IPS-18c (cell line): ENCODE data around the gene UNKL.

Experiments
- H3K4me3 ChIP-seq: 2 replicates; pipeline ENCODE4 v1.7.0; 2013; ENCODE audit warnings: low read depth, mild to moderate bottlenecking, low read length, moderate library complexity; ENCODE audit not compliant: insufficient read depth
- H3K9me3 ChIP-seq: one replicate; pipeline ENCODE4 v1.6.1; 2013; ENCODE audit warnings: mild to moderate bottlenecking, low read length, moderate library complexity; ENCODE audit not compliant: control insufficient read depth, insufficient read depth

UNKL gene

DNA sequence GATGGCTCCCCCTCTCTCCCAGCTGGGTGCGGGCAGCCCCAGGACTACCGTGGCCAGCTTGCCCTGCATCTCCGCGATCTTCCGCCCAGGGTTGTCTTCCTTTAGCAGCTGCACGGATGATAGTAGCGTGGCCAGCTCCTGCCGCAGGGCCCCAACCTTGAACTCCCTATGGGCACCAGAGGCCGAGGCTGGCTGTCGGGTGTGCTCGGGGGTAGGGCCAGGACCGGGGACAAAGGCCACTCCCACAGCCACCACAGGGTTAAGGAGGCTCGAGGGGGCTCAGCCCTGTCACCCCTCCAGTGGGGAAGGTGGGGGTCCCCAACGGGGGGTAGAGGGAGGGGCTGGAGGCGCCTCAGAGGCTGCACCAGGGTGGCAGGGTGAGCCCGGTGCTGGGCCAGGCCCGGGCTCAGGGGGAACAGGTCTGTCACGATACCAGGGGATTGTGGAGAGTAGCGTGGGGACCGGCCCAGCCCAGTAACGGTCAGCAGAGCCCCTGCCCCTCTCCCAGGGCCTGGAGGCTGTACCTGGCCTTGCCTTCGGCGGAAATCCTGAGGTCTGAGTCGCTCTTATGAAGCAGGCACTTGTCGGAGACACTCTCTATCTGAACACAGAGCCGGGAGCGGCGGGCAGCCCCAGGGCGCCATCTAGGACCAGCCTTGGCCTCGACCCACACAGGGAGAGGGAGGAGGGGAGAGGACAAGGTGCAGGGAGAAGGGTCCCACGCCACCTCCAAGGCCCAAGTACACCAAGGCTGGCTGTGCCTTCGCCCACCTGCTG is 21.6 kb upstream of the UNKL start:
- no peak overlapping the region for H3K4me3 ChIP-seq
- no peaks in the 10 kb centered on the region for H3K9me3 ChIP-seq

DNA sequence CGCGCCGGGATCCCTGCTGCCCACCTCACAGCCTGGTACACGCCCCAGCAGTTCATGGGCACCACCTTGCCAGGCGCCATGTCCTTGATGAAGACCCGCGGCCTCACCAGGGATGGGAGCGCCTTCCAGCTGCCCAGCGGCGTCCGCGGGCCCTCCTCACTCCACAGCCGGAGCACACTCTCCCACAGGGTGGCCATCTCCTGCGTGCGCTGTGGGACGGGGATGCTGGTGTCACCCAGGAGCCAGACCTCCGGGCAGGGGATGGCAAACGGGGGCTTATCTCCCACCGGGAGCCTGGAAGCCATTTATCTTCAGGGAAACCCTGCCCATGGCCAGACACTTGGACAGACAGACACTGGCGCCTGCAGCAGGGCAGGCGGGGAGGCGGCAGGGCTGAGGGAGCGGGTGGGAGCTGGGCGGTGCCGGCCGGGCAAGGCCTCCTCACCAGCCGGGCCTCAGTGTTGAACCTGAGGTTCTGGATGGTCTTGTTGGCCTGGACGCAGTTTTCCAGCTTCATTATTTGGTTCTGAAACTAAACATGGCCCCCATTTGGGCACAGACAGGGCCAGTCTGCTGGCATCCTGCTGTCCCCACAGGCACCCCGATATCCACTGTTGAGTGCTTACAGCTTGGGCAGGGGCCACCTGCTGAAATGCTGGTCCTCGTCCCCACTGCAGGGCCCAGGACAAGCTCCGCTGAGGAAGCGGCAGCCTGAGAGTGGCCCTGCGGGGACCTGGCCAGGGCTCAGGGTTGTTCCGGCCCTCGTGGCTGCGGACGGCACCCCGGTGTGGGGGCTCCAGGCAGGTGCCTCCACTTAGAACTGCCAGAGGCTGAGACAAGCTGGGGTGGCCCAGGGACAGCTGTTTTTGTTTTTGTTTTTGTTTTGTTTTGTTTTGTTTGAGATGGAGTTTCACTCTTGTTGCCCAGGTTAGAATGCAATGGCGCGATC is 20.4 kb upstream of the UNKL start:
- no peak overlapping the region for H3K4me3 ChIP-seq
- no peaks in the 10 kb centered on the region for H3K9me3 ChIP-seq

DNA sequence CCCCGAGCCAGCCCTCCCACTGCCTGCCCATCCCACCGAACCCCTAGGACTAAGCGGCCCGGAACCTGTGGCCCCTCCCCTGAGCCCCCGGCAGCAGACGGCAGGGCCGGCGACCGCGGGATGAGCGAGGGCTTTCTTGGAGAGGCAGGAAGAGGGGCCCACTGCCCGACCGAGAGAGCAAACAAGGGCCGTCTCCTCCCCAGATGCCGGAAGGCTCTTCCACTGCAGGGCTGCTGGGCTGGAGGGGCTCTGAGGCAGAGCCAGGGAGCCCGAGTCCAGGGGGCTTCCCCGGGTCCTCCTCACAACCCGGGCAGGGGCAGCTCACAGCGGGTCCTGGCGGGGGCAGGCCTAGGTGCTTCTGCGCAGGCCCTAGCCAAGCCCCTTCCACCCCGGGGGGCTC is 19.3 kb upstream of the UNKL start:
- no peaks in the 10 kb centered on the region for H3K9me3 ChIP-seq
- no peak overlapping the region for H3K4me3 ChIP-seq

DNA sequence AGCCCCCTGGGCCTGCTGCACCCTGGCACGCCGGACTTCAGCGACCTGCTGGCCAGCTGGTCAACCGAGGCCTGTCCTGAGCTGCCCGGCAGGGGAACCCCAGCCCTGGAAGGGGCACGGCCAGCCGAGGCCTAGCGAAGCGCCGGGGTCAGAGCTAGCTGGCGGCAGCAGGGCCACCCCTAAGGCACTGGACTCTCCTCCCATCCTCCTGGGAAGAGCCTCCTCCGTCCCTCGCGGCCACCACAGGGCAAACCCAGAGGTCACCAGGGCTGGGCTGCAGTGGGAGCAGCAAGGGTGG is 18.7 kb upstream of the UNKL start:
- H3K4me3 ChIP-seq, result no peak overlapping the region
- H3K9me3 ChIP-seq, result no peaks in the 10 kb centered on the region

DNA sequence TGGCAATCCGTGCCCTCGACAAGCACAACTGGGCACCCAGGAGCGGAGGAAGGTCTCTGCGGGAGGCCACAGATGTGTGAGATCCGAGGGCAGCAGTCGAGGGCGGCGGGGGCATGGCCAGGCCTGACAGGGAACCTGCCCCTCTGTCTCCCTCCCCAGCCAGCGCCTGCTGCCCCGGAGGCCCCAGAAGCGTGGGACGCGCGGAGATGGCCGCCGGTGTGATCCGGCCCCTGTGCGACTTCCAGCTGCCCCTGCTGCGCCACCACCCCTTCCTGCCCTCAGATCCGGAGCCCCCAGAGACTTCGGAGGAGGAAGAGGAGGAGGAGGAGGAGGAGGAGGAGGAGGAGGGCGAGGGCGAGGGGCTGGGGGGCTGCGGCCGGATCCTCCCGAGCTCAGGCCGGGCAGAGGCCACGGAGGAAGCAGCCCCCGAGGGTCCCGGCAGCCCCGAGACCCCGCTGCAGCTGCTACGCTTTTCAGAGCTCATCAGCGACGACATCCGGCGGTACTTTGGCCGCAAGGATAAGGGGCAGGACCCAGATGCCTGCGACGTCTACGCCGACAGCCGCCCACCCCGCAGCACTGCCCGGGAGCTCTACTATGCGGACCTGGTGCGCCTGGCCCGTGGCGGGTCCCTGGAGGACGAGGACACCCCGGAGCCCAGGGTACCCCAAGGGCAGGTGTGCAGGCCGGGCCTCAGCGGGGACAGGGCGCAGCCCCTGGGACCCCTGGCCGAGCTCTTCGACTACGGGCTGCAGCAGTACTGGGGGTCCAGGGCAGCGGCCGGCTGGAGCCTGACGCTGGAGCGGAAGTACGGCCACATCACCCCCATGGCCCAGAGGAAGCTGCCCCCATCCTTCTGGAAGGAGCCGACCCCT is 18.1 kb upstream of the UNKL start:
- H3K9me3 ChIP-seq, result no peaks in the 10 kb centered on the region
- H3K4me3 ChIP-seq, result no peak overlapping the region

DNA sequence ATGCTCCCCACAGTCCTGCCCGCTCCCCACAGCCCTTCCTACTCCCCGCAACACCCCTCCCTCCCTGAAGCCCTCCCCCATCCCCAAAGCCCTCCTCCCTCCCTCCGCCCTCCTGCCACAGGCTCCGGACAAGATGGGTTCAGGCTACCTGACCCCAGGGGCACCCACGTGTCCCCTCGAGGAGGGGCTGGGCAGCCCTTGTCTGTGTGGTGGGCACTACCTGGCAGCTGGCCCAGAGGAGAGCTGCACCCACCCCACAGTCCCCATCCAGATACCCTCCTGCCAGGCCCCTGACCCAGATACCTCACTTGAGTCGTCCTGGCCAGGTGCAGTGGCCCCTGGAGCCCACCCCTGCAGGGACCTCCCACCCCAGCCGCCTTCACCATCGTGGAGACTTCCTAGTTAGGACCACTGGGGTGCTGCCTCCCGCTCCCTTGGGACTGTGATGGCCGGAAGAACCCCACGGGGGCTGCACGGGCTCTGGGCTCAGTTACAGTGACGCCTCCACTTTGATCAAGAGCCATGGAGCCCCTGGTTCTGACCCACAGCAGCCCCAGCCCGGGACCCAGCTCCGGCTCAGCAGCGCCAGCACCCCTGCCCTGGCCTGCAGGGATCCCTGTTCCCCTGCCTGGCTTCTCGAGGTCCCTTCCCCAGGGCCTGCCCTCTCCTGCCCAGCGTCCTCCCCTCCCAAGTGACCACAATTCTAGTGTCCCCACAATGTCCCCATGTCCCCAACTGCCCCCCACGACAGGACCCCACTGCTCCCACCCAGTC is 17.2 kb upstream of the UNKL start:
- H3K4me3 ChIP-seq, result no peak overlapping the region
- no peaks in the 10 kb centered on the region for H3K9me3 ChIP-seq

DNA sequence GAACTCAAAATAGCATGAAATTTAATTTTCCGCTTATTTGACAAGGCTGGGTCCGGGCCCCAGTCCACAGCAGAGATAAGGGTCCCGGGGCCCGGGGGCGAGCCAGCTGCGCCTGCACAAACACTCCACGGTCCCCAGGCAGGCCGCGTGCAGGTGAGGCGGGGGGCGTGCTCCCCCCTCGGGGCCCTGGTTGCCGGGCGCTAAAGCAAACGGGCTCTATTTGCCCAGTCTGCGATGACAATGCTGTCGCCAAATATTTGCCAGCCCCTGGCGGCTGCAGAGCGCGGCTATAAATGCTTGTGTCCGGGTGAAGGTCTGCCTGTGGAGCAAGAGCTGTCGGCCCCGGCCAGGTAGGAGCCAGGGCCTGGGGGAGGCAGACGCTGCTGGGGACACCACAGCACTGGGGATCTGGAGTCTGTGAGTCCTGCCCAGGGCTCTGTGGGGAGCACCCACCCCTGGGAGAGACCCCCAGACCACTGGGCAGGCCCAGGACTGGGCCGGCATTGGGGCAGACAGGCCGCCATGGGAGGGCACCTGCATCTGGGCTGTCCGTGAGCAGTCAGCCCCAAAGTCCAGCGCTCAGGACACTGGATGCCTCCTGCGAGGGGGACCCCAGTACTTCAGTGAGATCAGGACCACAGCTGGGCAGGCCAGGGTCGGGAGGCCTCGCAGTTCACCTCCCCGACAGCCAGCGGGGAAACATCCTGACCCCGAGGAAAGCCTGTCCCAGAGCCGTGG is 16.4 kb upstream of the UNKL start, which contains the start of gene PERCC1:
Gene PERCC1 (plus strand): TSS at position 320 of the 738 bp plus-strand sequence. CDS start 1,516 bp downstream, outside the sequence.
- Histone ChIP-seq H3K4me3 (no peak within 1 kb of the TSS), H3K9me3 (no peaks in the 10 kb centered on the region)

DNA sequence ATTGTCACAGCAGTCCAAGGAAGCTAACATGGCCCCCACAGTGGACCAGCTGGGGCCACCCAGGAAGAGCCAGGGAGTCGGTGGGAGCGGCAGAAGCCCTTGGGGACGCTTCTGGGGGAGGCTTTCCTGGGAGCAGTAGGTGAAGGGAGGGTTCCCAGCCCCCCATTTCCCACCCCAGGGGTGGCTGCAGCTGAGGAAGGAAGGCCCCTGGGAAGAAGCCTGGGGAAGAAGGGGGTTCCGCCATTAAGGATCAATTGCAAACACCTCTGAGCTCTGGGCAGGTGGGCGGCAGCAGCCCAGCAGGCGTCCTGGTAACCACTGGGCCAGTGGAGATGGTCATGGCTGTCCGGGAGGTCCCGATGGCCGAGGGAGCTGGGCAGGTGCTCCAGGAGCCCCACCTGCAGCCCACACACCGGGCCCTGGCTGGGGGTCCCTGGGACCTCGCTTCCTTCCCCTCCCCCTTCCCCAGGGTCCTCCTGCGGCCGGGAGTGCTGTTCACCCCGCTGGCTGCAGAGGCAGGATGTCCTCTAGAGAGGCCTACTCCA is 15.8 kb upstream of the UNKL start:
- H3K4me3 ChIP-seq, result no peak overlapping the region

DNA sequence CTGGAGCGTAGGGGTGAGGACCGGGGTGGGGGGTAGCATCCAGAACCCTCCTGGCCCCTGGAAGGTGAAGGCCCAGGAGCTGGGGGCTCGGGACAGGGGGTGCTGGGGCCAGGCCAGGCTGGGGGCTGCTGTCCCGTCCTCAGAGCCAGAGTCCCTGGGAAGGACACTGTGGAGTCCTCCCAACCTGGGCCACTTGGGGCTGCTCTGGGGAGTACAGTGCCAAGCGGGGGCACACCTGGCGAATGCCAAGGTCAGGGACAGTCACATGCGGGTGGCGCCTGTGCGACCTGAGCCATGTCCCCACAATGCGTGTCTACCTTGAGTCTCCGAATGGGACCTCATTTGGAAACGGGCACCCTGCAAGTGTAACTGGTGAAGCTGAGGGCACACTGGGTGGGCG is 15.1 kb upstream of the UNKL start:
- no peak overlapping the region for H3K4me3 ChIP-seq
- no peaks in the 10 kb centered on the region for H3K9me3 ChIP-seq

More for the DNA sequence above, 15.8 kb upstream of the UNKL start:
- H3K9me3 ChIP-seq, result no peaks in the 10 kb centered on the region

DNA sequence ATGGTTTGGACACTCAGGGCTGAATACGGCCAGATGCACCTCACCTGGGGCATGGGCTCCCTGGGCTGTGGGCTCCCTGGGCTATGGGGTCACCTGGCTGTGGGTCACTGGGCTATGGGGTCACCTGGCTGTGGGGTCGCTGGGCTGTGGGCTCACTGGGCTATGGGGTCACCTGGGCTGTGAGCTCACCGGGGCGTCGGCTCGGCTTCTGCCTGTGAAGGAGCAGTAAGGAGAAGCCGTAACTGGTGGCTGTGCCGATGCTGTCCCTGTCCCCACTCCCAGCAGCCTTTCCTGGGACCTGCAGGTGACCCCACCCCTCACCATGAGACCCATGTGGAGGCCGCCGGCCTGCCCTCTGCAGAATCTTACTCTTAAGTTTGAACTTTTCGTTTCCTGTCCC is 14.5 kb upstream of the UNKL start:
- H3K4me3 ChIP-seq, result no peak overlapping the region
- H3K9me3 ChIP-seq, result no peaks in the 10 kb centered on the region

DNA sequence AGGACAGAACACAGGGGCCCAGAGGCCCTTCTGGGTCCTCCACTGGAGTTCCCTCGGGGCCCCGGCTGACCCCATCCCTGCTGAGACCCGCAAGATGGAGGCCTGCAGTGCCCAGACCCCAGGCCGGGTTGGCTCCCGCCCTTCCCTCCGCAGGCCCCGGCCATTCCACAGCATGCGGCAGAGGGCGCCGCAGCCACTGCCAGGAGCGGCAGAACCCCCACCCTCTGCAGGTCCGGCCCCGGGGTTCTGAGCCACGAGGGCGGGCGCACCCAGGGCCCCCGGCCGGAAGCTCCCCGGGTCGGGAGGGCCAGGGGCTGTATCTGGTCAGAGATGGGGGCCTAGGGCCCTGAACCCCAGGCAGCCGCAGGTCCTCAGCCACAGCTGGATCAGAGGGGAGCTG is 14.0 kb upstream of the UNKL start:
- Histone ChIP-seq H3K4me3 (no peak overlapping the region), H3K9me3 (no peaks in the 10 kb centered on the region)

DNA sequence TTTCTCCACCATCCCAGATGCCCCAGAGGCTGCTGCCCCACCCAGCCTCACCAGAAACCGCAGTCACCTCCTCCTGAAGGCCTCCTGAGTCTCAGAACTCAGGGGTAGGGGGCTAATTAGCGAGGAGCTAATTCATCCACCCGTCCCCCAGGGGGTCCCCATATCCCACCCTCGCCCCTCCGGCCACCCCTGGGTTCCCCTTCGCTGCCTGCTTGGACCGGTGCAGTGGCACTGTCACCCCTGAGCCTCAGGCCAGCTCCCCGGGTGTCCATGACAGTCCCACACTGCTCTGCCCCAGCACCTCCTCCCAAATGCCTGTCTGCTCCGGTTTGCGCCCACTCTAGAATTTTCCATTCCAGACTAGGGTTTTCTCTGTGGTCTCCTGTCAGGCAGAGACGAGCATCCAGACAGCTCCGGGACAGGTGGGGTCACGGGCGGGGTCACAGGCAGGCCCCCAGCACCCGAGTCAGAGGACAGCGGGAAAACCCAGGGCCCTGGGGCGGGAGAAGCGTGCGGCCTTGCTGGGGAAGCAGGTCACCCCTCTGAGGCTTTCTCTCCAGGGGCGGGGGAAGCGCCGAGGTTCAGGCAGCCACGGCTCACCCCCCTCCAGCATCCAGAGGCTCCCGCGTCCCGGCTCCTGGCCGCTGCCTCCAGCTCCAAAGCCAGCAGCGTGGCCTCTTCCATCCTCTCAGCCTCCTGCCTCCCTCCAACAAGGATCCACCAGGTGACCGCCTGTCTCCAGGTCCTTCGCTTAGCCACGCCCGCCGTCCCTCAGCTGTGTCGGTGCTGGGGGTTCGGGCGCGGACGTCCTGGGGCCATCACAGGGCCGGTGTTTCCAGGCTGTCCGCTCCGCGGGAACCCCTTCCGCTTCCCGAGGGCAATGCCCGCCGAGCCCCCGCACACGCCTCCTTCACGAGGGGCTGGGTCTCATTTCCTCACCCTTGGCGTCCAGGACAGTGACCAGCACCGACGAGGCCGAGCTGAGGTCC is 13.3 kb upstream of the UNKL start:
- Histone ChIP-seq H3K9me3 (no peaks in the 10 kb centered on the region), H3K4me3 (no peak overlapping the region)

DNA sequence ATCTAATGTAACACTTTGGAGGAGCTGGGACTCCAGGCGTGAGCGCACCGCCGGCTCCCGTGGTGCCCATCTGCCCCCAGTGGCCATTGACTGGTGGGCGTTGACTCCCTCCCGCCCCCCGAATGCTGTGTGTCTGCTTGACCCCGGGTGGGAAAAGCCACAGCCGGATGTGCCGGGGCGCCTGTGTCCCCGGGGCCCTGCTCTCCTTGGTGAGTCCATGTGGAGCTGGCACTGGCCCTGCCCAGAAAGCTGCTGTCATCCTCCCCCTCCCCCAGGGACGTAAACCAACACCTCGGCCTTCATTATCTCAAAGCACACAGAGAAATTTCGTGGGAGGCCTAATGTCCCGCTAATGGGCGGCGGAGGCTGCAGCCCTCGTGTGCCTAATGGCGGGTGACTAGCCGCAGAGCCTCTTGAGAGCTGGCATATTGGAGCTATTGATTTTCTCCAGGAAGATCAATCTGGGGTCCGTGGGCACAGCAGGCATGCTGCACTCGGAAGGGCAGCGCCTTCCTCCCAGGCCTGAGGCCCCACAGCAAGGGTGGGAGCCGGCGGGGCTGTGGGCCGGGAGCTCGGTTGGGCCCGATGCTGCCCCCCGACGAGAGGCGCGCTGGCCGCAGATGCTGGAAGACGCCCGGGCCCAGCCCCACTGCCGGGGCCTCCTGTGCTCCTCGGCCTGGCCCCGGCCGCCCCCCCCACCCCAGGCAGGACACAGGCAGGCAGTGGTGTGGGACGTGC is 12.4 kb upstream of the UNKL start:
- H3K4me3 ChIP-seq, result no peak overlapping the region
- H3K9me3 ChIP-seq, result no peaks in the 10 kb centered on the region

DNA sequence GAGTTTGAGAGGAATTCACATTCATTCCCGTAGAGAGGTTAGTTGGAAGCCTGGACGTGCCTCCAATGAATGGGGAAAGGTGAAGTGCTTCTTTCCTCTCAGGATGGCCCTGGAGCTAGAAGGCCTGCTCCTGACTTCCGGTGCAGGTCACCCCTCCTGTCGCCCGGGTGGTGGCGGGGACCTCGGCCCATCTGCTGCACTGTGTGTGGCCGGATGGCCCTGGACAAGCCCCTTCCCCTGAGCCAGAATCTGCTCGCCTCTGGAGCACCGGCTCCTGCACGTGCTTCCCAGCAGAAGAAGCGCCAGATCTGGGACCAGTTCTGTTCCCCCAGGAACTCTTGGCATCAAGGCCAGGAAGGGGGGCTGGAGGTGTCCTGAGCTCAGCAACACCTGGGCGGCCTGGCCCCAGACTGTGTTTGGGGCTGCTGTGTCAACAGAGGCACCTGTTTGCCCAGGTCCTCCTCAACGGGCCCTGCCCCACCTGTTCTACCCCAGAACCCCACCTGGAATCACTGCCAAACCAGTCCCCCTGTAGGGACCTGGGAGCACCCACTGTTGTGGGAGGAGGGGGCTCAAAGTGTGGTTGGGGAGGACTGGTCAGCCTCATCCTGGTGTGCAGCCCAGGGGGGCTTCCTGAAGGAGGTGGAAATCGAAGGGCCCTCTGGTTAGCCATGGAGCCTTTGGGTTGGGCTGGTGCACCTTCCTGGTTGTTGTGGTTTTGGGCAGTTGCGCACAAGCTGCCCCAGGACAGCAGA is 11.3 kb upstream of the UNKL start:
- no peak overlapping the region for H3K4me3 ChIP-seq

More for the DNA sequence above, 11.3 kb upstream of the UNKL start:
- H3K9me3 ChIP-seq, result no peaks in the 10 kb centered on the region
